Urothelium cell line (cell line): ENCODE data around the gene THSD4.
"Not testable (repeated sequence)": the region's sequence is repeated elsewhere in the genome, so short reads cannot be mapped to it uniquely, and the experiment has no call there.

Experiments used
- DNase-seq: peaks from one replicate; pipeline ENCODE4 v3.0.0; 2011; ENCODE audit warnings: low spot score, mixed read lengths
- FAIRE-seq: peaks from 2 replicates; lab custom pipeline; 2011; peaks lifted over from hg19 to GRCh38; lab: Jason Lieb, UNC

The THSD4 gene

DNA sequence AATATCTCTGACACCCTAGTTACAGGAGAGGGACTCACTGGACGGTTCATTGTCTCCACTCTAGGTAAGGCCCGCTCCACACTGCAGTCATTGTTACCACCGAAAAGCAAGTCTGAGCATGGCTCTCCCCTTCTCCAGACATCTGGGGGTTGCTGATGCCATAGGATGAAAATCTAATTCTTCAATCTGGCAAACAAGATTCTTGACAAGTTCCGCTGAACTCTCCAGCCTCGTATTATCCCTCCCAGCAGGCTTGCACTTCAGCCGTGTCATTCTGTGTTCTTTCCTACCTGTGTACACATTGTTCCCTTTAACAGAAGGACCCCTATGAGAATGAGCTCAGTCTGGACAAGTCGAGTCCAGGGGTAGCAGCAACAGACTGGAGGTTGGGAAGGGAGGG, 542.8 kb downstream of the THSD4 start:
- FAIRE-seq = no peak

GRCh38 chr15:71658827-71659729, 543.8 kb downstream of the THSD4 start:
- FAIRE-seq = no peak

More for the DNA sequence above, 542.8 kb downstream of the THSD4 start:
- DNase-seq = no peak

DNA sequence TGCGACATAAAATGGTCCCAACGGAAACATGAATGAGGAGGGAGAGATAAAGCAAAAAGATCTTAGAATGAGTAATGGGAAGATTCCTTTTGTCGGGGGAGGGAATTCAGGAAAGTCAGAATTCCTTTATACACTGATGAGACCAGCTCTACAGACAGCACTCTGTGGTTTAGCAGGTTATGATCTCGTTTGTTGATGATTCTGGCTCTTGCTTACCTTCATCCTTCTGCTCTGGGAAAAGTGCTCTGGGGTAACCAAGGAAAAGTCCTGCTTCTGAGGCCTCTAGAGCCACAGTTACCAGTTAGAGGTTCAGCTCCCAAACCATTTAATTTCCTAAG, 544.4 kb downstream of the THSD4 start:
- peak; percentile 25 for DNase-seq

More at GRCh38 chr15:71658827-71659729, 543.8 kb downstream of the THSD4 start:
- DNase-seq = no peak

DNA sequence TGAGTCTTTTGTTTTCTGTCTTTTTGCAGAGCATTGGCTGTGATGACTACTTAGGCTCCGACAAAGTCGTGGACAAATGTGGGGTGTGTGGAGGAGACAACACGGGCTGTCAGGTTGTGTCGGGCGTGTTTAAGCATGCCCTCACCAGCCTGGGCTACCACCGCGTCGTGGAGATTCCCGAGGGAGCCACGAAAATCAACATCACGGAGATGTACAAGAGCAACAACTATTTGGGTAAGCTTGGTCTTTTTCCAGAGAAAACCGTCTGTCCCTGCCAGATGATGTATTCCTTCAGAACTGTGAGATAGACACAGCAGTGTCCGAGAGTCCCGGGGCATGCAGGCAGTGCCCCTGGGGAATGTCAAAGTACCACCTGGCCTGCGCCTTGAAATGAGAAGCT, 545.2 kb downstream of the THSD4 start:
- DNase-seq (no peak), FAIRE-seq (no peak)

More for the DNA sequence above, 544.4 kb downstream of the THSD4 start:
- no peak for FAIRE-seq

DNA sequence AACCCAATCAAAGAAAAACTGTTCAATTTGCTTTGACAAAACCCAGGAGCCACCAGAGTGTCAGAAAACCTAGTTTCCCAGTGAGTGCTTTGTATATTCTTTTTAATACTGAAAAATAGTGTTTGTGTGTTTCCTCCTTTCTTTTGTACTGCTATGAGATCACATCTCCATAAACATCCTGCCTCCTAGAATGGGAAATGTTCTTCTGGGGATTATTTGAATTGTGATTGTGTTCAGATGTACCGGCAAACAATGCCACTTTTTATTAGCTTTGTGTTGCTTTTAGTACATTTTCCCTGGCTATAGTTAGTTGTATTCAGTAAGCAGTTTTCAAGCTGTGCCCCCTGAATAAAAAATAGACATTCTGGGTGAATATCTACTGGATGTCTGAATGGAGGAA, 547.0 kb downstream of the THSD4 start:
- FAIRE-seq (no peak), DNase-seq (no peak)

- DNase-seq (no peak), FAIRE-seq (no peak)
These were observed 549.4 kb downstream of the THSD4 start for GRCh38 chr15:71664622-71665021.

- FAIRE-seq = no peak
- DNase-seq = no peak
These were observed 551.7 kb downstream of the THSD4 start for GRCh38 chr15:71666763-71667620.

DNA sequence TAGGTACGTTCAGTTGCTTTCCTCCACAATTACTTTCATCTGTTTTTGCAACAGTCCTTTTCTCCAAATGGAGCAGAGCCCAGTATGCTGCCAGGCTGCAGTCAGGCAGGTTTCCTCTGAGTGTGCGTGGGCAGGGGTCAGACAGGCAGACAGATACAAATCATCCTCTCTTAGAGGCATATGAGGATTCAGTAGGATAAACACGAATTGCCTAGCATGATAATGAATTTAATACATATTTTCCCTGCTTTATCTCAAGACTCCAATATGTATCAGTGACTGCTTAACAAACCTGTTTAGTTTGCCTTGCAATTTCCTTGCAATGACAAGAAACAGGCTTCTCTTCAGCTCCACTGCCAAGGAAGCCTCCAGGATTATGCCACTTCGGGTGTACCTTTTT, 554.4 kb downstream of the THSD4 start:
- FAIRE-seq (no peak), DNase-seq (no peak)

- DNase-seq, FAIRE-seq: not testable (repeated sequence)
These were observed 555.0 kb downstream of the THSD4 start for GRCh38 chr15:71670222-71670621.

DNA sequence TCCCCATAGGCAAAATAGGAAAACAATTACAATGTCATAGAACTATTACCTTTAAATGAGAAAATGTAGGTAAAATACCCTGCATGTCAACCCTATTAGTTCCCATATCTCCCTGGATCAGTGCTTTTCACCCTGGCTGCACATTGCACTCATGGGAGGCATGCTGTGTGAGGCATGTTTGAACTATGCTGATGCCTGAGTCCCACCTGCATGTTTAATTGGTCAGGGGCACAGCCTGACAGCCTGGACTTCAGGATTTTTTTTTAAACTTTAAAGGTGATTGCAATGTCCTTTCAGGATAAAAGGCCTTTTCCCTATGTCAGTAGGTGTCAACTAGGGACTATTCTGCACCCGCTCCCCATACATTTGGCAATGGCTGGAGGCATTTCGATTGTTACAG, 559.1 kb downstream of the THSD4 start:
- no peak for DNase-seq
- FAIRE-seq = no peak

DNA sequence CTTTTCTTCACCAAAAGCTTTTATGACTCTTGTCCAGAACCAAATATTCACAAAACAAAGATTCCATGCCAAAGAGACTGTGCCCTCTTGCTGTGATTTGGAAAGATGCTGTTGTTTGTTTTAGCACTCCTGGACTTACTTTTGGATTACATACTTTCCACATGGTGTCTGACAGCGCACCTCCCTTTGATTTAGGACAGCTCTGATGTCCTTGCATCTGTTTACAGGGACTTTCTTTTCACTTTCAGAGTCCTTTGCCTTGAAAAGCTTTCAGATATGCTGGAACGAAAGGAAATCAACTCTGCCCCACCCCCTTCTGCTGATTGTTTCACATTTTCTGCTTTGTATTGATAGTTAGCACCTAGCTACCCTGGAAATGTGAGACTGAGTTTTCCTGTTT, 562.1 kb downstream of the THSD4 start:
- DNase-seq (no peak), FAIRE-seq (no peak)

DNA sequence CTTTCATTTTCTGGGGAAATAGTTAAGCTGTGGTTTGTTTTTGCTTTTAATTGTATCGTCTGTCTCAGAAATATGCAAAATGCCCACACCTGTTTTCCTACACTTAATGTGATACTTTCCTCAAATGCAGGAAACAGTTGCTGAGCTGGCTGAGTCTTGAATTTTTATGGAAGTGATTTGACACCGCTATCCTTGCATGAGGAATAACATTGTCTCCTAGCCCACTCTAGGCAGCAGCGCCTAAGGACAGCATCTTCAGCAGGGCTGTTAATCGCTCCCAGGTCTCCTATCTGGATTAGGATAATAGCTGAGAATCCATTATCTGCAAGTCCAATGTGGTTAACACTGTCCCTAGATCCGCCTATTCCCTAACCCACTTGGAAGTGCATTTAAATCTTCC, 562.5 kb downstream of the THSD4 start:
- FAIRE-seq = no peak
- DNase-seq = no peak

- DNase-seq = no peak
- FAIRE-seq = no peak
These were observed 562.9 kb downstream of the THSD4 start for GRCh38 chr15:71678191-71678590.

DNA sequence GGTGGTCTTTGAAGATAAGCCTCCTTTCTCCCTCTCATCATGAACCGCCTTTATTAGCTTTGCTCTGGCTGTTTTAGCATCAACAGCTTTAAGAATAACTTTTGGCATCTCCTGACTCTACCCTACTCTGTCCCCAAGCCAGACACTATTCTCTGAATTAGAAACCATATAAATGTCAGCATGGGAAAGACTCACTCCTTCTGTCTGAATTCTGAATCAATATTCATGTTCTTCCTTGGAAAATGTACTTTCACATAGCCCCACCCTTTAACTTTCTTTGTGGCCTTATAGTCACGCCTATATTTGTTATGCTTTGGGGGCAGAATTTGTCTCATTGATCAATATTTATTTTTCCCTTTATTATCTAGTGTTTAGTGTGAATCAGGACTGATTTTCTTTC, 563.3 kb downstream of the THSD4 start:
- FAIRE-seq (no peak), DNase-seq (no peak)

DNA sequence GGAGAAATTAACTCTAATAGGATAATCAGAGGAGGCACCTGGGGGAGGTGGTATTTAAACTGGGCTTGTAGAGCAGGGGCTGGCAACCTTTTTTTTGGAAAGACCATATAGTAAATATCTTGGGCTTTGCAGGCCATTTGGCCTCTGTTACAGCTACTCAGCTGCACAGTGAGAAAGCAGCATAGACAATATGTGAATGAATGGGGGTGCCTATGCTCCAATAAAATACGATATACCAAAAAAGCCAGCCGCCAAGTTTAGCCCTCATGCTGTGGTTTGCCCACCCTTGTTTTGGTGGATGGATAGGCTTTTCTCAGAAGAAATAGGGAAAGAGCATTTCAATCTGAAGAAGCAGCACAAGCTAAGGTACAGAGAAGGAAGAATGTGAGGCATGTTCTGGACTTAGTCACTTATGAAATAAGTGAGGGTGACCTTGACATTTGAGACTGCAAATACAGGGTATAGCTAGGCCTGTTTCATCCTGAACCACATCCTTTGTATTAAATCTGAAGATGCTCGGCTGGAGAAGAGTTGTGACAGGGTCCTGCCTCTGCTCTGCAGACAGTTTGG, 564.0 kb downstream of the THSD4 start:
- FAIRE-seq (no peak), DNase-seq (no peak)

DNA sequence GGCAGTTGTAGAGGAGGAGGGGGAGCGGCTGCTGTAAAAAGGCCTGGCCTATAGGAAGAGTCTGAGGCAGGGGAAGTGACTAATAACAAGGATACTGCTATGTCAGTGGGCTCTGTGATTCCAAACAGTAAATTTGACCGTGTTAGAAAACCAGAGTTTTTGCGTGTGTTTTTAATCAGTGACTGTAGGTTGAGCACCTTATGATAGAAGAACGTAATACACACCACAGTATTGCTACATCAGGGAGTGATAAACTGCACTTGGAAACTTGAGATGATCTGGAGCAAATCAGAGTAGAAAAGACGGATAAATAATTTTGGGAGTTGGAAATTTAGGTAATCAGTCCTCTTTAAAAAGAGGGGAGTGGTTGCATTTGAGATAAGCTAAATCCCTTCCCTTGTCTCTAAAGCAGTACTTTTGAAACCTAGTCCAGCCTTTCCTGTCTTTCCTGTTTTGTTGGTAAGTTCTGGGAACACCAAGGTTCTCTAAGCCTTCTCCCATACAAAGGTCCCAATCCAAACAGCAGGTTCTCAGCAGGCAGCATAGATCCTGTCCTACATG, 564.6 kb downstream of the THSD4 start:
- no peak for FAIRE-seq

DNA sequence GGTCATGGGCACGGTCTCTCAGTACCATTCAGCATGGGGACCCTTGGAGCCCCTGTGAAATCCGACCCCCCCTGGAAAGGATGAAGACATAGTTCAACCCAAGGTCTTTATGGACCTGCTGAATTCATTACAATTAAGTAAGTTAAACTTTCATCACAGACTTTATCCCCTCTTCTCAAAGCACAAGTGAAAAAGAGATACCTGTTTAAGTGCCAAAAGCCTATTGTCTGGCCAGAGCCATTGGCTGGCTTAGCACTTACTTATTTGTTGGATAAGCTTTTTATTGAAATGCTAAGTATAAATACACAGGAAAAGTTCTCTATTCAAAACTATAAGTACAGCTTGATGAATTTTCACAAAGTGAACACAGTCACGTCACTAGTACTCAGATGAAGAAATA, 566.7 kb downstream of the THSD4 start:
- no peak for FAIRE-seq
- no peak for DNase-seq

More for the DNA sequence above, 564.6 kb downstream of the THSD4 start:
- DNase-seq = peak; percentile 32

DNA sequence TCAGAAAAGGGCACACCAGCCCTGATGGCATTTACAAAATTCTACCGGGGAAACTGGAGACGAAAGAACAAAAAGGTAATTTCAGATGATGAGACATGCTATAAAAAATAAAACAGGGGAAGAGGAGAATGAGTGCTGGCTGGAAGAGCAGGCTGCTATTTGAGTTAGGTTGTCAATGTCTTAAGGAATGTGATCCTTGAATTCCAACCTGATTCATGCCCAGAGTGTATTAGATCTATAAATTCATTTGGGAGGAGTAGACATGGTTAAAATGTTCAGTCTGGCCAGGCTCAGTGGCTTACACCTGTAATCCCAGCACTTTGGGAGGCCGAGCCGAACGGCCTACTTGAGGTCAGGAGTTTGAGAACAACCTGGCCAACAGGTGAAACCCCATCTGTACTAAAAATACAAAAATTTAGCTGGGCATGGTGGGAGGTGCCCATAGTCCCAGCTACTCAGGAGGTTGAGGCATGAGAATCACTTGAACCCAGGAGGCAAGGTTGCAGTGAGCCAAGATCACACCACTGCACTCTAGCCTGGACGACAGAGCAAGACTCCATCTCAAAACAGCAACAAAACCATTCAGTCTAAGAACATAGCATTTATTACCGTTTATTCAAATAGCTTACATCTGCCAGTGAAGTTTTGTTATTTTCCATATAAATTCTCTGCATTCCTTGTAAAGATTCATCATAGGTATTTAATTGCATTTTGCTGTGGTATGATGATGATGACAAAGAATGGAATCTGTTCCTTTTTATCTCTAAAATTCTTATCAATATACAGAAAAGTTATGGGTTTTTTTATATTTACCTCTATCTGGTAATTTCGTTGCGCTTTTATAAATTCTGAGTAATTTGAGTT, 568.4 kb downstream of the THSD4 start:
- peak; percentile 77 for FAIRE-seq
- DNase-seq = peak; percentile 37

DNA sequence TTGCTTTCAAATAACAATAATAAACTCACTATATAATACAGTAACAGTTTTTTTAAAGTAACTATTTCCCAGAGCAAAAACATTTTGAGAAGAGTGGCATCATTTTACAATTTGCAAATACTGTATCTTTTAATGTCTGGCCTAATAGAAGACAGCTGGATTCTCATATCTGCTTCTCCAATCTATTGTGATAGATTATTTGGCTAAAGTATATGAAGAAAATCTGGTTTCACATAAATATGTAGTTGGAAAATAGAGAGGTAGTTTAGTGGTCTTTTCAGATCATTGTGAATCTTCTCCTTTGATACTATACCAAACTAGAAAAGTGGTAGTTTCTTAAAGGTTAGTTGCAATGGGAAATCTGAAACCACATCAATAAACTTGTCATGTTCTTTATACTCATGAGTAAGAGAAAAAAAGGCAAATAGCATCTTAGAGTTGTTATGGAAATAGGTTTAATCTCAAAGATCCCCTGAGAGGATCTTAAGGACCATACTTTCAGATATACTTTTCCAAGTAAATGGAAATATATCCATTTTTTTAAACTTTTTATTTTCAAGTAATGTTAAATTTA, 570.2 kb downstream of the THSD4 start:
- DNase-seq (no peak), FAIRE-seq (no peak)
